Islet of Langerhans (tissue), 1 donor: Measurements from ENCODE around the gene NCS1.

Experiments
- FAIRE-seq: peaks from one replicate; lab custom pipeline; 2011; peaks lifted over from hg19 to GRCh38; lab: Jason Lieb, UNC

The NCS1 gene

DNA sequence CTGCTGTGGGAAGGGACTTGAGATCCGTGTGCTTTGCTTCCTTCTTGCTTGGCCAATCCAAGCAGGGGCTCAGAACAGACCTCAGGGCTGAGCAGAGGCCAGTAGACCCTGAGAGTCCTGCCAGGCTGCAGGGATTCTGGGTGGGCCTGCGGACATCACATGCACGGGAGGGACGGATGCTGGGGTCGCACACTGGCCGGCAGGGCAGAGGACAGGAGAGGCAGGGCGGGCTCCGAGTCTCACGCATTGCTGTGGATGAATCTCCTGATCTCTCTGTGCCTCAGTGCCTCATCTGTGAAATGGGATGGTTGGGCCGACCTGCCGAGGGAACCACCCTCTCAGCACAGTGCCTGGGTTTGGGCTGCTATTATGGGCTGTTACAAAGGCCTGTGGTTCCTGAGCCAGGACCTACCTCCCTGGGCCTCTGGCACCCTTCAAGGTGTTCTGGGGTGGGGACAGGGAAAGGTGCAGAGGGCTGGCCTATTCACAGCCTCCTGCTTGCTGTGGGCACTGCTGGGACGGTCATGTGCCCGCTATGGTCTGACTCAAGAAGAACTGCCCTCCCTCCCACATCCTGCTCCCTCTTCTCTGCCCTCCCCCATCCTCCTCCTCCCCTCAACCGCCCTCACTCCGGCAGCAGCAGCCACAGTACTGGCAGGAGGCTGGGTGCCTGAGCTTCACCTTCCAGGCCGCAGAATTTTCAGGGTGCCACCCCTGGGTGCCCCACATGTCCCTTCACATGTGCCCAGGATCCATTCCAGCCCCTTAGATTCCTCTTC is 43.3 kb downstream of the NCS1 start:
- FAIRE-seq = no peak

DNA sequence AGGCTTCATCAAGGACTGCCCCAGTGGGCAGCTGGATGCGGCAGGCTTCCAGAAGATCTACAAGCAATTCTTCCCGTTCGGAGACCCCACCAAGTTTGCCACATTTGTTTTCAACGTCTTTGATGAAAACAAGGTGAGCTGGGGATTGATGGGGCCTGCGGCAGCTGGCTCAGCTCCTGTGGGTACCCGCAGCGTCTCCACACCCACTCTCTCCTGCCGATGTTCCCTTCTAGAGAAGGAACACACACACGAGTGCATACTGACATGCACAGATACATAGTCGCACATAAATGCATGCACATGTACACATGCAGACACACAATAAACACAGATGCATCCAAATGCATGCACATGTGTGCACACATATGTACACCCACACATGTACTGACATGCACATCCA is 45.6 kb downstream of the NCS1 start:
- no peak for FAIRE-seq

DNA sequence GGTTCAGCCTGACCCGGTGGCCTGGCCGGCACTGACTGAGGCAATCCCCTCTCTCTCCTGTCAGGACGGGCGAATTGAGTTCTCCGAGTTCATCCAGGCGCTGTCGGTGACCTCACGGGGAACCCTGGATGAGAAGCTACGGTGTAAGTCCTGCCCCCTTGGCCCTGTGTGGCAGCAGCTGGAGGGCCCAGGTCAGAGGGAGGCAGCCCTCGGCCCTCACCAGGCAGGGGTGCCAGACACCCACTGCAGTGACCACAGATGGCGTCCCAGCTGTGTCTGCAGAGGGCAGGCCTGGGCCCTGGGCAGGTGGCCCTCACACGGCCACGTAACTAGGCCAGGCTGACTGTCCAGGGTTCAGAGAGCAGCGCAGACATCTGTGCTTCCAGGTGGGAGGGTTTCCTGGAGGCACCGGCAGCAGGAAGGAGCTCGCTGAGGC is 47.5 kb downstream of the NCS1 start:
- no peak for FAIRE-seq

DNA sequence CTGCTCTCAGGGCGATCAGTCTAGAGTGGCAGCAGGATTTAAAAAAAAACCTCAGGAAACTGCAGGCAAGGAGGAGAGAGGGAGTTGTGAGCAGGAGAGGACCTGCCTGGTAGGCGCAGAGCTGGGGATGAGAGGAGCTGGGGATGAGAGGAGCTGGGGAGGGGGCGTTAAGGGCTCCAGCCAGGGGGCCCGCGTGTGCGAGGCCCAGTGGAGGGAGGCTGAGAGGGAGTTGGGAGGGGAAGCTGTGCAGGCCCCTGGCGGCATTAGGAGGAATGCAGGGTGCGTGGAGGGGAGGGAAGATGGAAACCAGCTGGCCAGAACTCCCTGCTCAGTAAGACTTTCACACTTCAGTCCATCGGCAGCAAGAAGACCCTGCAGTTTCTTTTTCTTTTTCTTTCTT is 48.1 kb downstream of the NCS1 start:
- no peak for FAIRE-seq

DNA sequence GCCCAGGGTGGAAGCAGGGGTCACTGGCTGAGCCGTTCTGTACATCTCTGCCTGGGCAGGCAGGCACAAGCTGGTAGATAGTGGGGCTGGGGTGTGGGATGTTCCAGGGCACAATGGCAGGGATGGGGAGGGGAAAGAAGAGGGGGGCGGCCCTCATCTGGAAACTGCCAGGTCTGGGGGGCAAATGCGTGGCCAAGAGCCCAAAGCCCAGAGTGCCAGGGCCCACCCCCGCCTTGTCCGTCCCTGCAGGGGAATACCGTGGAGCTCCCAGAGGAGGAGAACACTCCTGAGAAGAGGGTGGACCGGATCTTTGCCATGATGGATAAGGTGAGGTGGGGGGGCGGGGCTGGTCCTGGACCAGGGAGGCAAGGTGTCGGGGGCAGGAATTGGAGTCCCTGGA is 50.6 kb downstream of the NCS1 start:
- FAIRE-seq = no peak

DNA sequence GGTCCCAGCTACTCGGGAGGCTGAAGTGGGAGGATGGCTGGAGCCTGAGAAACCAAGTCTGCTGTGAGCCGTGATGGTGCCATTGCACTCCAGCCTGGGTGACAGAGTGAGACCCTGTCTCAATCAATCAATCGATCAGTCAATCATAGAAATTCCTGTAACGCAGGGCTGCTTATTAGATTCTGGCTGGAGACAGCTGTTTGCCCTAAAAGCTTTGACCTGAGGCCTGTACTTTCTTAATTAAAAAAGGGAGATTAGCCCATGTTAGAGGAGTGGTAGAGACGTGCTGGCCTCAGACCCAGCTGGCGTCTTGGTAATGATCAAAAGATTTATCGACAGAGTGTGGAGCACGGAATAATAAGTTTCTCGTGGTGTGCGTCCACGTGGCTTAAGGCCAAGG is 52.9 kb downstream of the NCS1 start:
- FAIRE-seq = no peak

DNA sequence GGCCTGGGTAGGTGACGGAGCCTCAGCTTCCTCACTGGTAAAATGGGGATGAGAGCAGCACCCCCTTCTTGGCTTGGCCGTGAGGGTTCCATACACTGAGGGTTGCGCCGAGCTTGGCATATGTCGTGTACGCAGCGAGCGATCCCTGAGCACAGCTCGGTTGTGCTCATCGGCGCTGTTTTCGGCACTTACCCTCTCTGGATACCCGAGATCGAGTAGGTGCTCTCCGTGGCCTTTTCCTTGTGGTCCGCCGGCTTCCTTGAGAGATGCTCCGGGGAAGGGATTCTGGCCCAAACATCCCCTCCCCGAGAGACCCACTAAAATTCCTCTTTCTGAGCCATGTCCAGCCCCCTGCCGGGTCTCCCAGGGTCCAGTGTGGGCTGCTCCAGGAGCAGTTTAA is 53.4 kb downstream of the NCS1 start:
- FAIRE-seq = no peak

DNA sequence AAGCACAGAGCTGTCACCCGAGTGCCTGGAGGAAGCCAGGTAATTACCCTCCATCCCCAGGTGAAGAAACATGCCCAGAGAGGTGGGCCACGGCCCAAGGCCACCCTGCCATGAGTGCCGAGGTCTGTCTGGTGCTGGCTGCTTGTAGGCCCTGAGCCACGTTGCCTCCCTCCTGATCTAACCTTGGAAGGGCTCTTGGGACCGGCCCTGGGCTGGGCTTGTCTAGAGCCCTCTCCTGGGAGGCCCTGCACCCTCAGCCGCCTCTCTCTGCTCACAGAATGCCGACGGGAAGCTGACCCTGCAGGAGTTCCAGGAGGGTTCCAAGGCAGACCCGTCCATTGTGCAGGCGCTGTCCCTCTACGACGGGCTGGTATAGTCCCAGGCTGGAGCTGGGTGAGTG is 53.9 kb downstream of the NCS1 start:
- FAIRE-seq = no peak

DNA sequence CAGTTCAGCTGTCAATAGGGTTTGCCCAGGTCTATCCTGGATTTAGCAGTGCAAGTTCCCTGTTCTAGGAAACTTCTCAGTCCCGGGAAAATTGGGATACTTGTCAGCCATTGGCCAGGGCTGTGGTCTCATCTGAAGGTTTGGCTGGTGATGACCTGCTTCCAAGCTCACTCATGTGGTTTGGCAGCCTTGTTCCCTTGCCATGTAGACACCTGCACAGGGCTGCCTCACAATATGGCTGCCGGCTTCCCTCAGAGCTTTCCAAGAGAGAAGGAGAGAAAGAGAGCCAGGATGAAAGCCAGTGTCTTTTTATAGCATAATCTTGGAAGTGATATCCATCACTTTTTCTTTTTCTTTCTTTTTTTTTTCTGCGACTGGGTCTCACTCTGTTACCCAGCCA is 55.6 kb downstream of the NCS1 start:
- FAIRE-seq = no peak

DNA sequence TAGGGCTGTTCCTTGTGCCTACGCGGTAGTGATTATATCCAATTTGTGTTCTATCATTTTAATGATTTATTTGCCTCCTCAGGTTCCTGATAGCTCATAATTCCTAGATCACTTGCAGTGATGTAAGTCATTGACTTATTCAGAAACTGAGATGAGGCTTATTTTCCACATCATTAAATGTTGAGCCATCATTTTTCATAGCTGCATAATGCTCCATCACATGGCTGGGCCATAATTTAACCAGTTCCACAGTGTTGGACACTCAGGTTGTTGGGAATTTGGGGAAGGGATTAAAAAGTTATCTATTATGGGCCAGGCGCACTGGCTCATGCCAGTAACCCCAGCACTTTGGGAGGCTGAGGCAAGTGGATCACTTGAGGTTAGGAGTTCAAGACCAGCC is 57.6 kb downstream of the NCS1 start:
- FAIRE-seq = no peak

DNA sequence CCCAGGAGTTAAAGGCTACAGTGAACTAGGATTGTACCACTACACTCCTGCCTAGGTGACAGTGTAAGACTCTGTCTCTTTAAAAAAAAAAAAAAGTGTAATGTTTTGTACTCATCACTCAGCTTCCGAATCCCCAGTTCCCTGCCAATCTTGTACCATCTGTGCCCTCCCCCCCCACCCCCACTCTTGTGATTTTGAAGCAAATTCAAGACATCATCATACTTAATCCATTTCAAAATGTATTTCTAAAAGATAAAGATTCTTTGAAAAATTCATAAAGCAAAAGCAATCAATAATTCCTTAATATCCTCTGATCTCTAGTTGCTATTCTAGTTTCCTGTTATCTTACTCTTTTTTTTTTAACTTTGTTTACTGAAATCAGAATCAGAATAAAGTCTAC is 58.4 kb downstream of the NCS1 start:
- no peak for FAIRE-seq

DNA sequence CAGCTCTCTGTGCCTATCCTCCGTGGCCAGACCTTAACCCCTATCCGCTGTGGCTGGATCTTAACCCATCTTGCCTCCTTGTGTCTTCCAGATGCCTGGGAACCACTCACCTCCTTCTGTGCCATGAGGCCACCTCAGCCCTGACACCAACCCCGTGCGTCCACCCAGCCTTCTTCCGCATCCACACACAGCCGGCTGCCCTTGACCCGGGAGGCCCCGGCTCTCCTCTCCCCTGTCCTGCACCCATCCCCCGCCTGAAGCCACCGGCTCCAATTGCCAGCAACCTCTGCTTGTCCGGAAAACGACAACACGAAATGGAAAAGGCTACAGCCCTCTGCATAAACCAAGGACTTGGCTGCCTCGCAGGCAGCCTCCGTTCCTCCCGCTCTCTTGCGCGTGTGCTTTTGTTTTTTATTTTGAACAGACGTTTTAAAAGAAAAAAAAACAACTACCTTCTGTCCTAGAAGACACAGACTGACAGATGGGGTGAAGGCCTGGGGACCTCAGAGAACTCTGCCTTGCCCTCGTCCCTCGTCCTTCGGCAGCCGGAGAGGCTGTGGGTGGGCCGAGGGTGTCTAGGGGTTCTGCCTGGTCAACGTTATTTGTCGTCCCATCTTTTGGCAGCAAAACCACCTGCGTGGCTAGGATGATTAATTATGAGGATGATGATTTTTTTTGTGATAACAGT is 60.8 kb downstream of the NCS1 start:
- FAIRE-seq = no peak

DNA sequence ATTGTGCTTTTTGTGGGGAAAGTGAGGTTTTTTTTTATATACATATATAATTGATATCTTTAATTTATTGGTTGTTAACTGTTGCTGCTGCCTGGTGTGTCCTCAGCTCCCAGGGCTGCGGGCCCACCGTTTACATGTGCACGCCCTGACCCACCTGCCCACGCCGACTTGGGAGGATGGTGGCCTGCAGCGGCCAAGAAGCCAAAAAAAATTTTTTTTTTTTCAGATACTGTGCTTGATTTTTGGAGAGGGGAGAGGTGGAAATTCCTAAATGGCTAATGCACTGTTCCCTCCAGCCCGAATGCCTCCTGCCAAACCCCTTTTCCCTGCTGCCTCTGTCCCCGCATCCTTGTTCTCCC is 61.4 kb downstream of the NCS1 start:
- no peak for FAIRE-seq

DNA sequence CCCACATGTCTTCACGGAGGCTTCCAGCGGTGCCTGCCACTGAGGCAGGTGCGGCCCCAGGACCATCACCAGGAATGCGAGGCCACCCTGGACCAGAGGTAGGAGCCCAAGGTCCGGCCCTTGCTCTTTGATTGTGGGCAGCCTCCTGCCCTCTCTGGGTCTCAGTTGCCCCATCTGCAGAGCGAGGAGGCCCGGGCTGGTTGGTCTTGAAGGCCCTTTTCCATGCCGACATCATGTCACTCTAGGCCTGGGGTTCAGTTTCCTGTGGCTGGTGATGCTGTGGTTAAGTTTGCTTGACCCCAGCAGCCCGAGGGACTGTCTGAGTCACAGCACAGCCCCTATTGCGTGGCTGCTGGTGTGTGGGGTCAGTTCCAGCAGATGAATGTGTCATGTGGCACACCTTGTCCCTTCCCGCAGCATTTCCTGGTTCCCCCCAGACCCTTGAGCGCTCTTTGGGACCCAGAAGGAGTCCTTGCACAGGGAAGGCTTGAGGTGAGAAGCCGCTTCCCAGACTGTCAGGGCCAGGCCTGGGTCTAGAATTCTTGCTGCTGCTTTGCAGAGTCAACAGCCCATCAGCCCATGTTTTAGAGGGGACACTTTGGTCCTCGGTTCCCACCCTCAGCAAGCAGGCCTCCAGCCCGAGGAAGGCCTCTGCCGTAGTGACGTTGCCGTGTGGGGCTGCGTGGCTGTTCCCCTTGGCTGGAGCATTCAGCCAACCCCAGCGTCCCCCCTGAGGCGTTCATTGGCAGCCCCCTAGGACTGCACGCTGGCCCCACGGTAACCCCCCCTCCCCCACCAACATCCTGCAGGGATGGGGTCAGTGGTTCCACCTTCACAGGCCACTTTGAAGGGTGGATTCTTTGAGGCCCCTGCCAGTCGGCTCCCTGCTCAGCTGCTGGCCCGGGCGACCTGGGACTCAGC is 62.4 kb downstream of the NCS1 start:
- no peak for FAIRE-seq

DNA sequence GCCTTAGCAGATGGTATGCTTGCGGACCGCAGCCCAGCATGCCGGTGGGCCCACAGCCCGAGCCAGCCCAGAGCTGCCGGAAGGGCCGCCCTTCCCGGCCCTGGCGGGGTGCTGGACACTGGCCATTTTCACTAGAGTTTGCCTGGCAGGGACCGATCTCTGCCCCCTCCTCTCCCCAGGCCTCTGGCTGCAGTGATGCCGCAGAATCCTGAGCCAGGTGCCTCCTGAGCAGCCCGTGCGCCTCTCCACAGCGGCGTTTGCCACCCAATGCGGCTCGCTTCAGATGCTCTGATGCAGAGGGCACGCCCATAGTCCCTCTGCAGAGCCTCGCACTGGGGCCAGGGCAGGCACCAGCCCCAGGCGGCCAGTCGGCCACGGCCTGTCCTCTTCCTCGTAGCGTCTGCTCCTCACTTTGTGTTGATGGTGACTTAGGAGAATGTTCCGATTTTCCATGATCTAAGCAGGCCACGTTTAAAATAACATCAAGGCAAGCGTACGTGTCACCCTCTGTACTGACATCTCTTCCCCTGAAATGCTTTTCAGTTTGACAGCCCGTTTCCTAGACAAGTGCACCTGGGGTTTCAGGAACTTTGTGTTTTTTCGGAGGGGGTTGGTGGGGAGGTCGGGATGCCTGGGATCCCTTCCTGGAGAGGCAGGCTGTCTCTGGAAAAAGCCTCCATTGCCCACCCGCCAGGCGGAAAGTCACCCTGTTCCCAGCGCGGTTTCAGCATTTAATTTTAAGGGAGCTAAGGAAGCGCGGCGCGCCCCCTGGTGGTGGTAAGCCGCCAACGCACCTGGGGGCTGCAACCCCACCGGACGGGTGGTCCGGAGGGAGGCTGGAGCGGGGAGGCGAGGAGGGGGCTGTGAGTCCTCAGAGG is 63.6 kb downstream of the NCS1 start:
- FAIRE-seq = no peak

DNA sequence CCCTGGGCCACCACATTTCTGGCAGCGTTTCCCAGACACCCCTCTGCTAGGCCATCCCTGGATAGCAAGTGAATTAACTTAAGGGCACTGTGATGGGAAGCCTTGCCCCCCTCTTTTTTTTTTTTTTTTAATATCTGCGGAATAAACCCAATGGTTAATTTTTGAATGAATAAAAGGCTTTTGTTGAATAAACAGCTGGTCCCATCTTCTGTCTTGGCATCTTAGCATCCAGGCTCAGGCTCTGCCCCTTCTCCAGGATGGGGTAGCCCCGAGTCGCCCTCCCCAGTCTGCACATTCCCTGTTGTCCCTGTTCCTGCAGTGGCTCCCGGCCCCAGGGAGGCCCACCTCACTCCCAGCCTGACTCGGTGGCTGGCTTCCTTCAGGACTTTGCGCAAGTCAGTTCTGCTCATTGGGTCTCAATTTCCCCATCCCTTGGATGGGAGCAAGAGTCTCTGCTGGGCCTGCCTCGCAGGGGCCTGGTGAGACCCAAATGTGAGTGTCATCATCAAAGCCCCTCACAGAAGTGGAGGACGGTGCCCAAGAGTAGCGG is 64.3 kb downstream of the NCS1 start:
- no peak for FAIRE-seq

DNA sequence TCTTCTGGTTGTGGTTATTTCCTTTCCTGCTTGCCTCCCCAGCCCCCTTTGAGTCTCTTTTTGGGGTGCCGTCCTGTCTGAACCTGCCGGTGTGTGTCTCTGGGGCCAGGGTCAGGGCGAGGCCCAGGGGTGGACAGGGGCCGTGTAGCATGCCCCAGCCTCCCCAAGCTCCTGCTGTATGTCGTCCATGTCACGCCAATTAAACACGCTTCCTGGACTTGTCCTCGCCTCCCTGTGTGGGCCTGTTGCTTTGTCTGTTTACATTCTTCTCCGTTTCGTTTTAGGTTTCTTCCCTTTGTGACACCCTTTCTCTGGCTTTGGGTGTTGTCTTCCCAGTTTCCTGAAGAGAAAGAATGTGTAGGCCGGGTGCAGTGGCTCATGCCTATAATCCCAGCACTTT is 64.9 kb downstream of the NCS1 start:
- FAIRE-seq = no peak

DNA sequence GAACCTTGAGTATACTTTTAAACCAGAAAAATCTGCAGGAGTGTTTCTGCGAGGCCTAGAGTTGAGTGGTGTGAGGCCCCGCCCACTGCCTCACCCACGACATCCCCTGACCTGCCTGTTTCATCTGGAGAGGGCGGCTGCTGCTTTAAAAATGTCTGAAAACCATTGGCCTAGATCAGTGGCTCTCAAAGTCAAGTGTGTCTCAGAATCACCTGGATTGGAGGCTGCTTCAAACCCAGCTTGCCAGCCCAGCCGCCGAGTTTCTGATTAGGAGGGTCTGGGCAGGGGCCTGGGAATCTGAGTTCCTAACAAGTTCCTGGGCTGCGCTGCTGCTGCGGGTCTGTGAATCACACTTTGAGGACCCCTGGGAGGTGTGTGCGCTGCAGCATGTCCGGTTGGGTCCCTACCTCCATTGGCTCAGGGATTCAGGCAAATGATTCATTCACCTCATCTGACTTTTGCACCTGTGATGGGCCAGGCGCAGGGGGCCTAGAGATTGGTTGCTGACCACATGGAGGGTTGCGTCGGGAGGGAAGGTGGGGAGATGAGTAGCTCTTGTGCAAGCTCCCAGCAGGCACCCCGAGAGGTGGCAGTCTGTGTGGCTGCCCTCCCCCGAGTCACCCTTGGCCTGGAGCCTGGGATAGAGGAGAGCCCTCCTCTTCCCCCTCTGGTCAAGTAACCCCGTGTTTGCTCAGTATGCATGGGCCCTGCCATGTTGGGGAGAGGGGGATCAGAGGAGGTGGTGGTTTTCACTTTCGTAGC is 65.7 kb downstream of the NCS1 start:
- no peak for FAIRE-seq

DNA sequence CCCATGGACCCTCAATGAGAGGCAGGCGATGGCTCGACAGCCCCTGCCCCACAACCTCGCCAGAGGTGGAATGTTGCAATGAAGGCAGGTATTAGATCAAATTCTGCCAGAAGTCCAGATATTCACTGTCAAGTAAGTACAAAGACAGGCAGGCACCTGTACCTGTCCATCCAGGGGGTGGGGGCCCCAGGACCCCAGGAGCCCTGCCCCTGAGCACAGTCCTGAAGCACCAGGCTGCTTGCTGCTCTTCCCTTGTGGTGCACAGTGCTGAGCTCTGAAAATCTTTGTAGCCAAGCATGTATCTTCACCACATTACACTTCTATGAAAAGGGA is 67.1 kb downstream of the NCS1 start:
- no peak for FAIRE-seq

DNA sequence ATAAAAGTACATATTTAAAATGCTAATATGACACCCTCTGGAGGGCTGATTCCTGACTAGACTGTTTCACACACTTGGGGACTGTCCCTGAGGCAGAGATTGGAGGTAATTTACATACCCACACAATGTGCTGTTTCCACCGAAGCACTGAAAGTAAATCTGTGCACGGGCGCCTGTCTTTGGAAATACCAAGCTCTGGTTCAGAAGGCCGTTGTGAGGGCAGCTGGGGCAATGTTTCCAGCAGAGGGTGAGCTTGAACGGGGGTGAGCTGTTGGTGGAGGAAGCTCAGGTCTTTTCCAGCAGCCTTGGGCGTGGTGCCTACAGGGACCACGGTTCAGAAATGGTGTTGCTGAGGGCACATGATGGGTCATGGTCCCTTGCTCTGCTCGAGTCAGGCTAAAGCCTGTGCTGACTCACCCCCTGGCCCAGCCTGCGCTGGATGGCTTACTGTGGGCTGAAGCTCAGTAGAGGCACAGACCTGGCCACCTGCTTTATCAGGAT is 67.6 kb downstream of the NCS1 start:
- no peak for FAIRE-seq
